NCI-H187 treated with DMSO at 0.1 percent for 48 hours (cell line): ENCODE data around the gene STIM1.
"Not testable (repeated sequence)": the region's sequence is repeated elsewhere in the genome, so short reads cannot be mapped to it uniquely, and the experiment has no call there.

Experiments
- DNase-seq: peaks from one replicate; lab custom pipeline; 2025; lab: John Stamatoyannopoulos, UW

Gene STIM1

DNA sequence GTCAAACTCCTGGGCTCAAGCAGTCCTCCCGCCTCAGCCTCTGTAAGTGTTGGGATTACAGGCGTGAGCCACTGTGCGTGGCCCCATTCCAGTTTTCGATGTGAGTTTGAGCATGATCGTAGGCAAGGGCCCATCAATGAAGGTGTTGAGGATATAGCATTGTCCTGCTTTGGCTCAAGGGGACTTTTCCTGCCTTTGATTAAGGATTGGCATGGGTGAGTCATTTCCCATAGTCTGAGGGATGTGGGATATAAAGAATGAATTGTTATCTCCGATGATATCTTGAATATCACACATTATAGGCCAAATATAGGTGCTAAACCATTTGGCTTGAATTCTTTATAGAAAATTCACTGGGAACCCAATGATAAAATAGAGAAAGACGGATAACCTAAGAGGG lies 30.4 kb downstream of the STIM1 start:
- no peak for DNase-seq

DNA sequence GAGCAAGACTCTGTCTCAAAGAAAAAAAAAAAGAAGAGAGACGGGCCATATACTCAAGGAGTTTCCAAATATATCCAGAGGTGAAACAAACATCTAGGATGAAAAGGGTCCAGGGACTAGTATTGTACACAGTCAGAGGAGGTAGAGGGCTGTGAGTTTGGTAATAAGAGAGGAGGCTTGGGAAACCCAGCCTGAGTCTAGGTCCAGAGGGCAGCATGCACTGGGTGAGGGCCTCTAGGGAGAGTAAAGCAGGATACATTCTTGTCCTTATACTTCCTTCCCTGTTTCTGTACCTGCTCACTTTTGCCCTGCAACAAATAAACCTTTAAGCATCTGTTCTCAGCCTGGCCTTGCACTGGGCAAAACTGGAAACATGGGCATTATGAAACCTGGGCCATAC lies 31.5 kb downstream of the STIM1 start:
- DNase-seq, result no peak

DNA sequence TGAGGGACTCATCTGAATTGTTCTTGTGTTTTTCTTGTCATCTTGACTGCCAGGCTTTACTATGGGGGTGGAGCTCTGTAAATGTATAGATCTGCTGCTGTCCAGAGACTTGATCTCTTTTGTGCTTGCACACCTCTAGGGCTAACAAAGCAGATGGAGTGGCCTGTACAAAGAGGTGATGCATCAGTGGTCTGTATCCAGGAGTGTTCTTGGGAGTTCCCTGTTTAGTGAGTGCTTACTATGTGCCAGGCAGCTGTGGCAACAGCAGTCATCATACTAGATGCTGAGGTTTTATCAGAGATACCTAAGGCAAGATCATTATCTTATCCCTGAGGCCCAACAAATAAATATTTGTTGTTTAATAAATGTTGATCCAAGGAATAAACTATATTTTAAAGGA lies 33.4 kb downstream of the STIM1 start:
- DNase-seq, result no peak

DNA sequence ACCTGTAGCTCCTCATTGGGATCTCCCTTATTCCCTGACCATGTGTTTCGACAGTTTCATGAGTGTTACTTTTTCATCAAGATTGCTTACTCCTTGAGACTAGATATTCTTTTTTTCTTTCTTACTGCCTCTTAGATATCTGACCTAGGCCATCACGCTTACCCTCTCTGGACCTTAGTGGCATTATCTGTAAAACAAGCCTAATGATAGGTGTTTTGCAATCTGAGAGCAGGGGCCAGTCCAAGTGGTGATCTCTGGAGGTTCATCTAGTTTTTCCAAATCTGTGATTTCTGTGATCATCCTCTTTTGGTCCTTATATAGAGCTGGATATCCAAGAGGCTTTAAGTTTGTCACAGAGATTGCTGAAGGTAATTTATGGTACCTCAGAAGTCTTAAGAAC lies 34.5 kb downstream of the STIM1 start:
- DNase-seq, result no peak

DNA sequence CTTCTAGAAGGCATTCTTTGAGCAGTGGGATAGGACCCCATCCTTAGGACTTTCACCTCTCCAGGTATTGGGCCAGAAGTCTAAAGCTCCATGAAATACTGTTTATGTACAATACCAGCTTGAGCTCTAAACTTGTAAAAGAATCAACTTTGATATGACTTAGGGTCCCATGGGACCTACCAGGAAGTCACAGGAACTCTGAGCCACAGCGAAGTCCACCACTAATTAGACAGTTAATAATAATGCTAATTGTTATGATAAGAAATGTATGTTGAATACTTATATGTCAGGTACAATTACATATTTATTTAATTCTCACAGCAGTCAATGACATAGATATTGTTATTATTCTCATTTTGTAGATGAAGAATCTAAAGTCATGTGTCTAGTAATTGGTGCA lies 35.3 kb downstream of the STIM1 start:
- no peak for DNase-seq

DNA sequence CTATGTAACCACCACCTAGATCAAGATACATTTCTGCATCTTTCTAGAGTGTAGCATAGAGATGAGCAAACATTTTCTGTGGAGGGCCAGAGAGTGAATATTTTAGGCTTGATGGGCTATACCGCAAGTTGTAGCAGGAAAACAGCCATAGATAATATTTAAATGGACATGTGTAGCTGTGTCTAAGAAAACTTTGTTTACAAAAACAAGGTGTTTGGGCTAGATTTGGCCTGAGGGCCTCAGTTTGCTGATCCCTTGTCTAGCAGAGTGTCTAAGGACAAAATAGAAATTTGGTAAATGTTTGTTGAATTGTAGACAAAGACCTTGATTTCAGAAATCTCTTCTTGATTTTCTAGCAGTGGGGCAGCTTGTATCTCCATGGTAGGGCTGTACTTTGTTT lies 36.3 kb downstream of the STIM1 start:
- no peak for DNase-seq

DNA sequence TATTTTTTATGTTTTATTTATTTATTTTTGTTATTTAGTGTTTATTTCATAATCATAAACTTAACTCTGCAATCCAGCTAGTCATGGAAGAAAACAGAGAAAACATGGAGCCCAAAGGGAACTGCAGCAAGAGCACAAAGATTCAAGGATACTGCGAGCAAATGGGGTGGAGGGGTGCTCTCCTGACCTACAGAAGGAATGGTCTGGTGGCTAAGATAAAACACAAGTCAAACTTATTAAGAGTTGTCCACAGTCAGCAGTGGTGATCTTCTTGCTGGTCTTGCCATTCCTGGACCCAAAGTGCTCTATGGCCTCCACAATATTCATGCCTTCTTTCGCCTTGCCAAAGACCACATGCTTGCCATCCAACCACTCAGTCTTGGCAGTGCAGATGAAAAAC lies 36.7 kb downstream of the STIM1 start:
- DNase-seq, result no peak

DNA sequence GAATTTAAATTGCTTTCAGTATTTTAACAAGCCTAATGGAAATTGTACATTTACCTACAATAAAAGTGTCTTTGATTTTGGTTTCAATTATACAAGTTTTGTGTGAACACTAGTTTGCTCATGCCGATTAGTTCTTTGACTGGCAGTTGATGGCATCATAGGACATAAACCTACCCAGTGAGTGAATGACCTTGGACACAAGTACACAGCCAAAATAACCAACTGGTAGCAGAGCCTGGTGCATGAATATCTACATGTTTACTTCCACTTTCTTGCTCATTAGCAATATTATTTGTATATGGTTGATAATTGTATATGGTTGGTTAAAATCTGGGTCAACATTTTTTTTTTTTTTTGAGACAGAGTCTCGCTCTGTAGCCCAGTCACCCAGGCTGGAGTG lies 37.8 kb downstream of the STIM1 start:
- no peak for DNase-seq

DNA sequence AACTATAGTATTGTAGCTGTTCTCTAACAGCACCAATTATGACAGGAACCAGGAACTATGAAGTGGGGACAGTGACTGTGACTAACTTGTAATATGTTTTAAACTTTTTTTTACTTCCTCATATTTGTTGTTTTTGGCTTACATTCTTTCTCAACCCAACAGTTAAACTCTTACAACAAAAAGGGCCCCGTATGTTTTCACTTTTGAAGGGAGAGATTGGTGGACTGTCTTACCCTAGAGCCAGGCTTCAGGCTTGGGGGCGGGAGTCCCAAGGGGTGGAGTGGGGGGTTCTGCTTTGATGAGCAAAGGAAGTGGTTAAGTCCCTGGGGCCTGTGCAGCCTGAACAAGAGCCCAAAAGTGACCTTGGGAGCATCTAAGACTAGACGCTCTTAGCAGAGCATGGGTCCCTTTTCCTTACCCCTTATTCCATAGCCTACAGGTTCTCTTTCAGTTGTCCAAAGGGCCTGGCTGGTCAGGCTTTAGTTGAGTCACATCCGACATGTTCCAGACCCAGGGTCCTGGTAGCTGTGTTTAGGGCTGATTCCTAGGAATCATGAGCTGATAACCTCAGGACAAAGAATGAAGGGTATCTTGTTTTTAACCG lies 38.8 kb downstream of the STIM1 start:
- no peak for DNase-seq

DNA sequence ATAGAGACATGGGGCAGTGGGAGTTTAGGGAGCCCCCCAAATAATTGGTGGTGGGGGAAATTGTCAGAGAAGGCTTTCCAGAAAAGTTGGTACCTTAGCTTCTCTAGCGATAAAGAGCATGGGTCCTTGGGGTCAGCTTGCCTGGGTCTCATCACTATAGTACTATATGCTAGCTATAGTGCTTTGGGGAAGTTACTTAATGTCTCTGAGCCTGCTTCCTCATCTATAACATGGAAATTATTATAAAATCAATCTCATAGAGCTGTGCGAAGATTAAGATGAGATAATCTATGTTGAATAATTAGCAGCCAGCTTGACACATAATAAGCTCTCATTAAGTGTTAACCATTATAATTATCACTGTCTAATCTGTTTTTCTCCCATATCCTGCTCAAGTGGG lies 41.2 kb downstream of the STIM1 start:
- no peak for DNase-seq

DNA sequence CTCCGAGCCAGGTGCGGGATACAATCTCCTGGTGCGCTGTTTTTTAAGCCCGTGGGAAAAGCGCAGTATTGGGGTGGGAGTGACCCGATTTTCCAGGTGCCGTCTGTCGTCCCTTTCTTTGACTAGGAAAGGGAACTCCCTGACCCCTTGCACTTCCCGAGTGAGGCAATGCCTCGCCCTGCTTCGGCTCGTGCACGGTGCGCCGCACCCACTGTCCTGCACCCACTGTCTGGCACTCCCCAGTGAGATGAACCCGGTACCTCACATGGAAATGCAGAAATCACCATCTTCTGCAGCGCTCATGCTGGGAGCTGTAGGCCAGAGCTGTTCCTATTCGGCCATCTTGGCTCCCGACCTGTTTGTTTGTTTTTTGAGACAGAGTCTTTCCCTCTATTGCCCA lies 44.8 kb downstream of the STIM1 start:
- DNase-seq, result not testable (repeated sequence)

DNA sequence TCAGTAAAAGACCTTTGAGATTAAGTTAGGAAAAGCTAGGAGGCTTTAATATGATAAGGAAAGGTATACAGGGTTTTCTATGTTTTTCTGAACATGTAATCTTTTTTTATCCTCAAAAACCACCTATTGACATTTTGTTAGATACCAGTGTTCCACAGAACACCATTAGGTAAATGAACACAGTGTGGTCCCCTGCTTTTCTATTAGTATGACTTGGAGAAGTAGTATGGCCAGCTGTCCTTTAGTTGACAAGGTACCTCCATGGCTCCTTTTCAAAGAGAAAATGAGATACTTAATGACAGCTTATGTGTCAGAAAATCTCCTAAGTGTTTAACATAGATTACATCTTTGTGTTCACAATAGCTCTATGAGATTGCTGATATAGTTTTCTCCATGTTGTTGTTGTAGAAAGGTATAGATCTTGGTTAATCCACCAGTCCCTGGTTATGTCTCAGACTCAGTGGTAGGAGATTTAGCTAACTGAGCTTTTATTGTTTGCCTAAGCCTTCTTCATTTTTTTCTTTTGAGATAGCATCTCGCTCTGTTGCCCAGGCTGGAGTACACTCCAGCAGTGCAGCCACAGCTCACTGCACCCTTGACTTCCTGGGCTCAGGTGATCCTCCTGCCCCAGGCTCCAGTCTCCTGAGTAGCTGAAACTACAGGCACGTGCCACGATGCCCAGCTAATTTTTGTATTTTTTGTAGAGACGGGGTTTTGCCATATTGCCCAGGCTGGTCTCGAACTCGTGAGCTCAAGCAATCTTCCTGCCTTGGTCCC lies 46.0 kb downstream of the STIM1 start:
- DNase-seq, result no peak

DNA sequence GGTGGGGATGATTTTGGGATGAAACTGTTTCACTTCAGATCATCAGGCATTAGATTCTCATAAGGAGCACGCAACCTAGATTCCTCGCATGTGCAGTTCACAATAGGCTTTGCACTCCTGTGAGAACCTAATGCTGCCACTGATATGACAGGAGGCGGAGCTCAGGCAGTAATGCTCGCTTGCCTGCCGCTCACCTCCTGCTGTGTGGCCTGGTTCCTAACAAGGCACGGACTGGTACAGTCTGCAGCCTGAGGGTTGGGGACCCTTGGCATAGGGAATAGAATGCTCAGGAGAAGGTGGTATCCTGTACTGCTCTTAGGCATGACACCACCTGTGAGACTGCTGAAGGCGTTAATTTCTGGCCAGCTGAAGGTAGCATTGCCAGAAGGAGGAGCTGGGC lies 47.0 kb downstream of the STIM1 start:
- DNase-seq, result no peak

DNA sequence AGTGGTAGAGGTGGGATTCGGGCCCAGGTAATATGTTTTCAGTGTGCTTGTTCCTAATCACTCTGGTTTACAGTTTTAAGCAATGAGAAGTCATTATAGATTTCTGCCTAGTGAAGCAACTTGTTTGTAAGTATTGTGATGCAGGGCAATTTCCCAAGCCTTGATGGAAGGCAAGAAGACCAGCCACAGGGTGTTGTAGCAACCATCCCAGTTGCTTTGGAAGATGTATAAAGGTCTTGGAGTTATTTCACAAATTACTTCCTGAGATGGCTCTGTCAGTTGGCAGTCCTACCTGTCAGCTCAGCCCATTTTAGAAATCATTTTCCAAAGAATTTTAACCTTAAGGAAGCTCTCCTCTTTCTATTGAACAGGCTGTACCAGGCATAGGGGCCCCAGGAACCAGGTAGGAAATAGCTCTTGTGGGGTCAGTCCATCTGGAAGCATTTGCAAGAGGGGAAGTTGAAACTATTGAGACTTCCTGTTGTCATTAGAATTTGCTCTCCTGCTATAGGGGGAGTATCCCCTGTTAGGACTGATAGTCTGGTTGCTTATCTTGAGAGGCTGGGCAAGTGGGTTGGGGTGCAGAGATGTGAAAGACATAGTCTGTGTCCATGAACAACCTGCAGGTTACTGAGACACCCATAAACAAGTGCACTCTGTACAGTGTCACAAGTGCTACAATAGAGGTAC lies 47.9 kb downstream of the STIM1 start:
- no peak for DNase-seq

DNA sequence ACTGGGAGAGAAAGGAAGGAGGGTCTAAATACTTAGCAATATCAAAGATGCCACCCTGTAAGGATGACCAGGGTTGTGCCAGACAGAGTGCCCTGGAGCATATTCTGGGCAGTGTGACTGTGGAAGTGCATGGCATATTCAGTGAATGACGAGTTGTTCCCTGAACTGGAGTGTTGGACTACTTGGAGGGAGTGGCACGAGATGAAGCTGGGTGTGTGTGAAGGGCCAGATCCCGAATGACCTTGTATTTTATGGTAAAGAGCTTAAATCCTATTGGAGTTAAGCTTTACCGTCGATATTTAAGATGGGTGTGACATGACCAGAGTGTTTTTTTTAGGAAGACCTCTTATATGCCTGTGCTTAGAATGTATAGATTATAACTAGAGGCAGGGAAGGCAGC lies 48.8 kb downstream of the STIM1 start:
- DNase-seq, result no peak

DNA sequence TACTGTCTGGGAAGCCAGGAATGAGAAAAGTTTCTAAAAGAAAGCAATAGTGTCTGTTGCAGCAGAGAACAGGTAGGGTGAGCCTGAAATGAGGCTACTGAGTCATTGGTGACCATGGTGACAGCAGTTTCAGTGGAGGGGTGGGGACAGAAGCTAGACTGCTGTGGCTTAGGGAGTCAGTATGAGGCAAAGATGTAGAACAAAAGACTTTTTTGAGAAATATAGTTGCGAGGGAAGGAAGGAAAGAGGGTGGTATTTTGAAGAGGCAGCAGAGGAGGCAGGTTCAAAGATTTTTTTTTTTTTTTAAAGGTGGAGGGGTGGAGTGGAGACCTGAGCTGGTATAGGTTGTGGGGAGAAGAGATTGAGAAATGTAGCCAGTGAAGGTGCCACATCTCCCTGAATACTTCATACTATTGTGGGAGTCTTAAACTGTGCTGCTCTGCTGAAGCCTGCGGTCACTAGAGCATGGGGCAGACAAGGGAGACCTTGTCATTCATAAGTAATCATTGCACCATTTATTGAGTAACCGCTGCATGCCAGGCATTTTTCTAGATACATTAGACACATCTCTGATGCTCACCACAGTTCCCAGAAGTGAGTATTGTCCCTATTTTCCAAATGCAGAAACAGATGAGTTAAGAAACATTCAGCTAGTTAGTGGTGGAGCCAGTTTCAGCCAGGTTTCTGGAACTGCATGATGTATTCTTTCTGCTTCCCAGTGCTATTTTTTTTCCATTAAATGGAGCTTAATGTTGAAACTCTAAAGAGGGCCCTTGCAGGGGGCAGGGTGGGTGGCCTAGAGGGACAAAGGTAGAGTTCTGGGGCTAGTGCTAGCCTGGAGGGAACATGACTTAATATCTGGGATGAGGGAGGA lies 49.9 kb downstream of the STIM1 start:
- DNase-seq, result no peak

DNA sequence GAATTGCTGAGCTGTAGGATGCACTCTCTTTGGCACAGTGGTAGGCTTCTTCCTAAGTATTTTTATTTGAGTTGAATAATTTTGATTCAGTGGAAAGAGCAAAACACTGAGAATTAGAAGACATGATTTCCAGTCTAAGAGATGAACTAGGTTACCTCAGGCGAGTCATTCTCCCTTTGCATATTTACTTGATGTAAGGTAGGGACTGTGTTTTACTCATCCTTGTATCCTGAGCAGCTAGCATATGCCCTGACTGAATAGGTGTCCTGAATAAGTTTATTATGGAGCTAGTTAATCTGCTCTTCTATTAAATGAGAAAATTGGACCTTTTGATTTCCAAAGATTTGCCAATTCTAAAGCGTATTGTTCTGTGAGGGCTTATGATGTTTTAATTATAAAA lies 50.7 kb downstream of the STIM1 start:
- DNase-seq, result no peak

DNA sequence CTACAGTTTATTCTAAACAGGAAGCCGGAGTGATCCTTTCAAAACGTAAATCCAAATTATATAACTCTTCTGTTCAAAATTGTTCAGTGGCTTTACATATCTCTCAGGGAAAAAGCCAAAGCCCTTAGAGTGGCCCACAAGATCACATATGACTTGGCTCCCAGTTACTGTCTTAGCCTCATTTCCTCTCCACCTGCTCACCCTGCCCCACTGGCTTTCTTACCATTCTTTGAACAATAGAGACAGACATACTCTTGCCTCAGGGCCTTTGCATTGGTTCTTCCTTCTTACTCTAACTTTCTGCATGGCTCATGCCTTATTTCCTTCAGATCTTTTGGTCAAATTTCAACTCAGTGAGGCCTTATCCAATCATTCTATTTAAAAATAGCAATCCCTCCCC lies 52.1 kb downstream of the STIM1 start:
- DNase-seq, result no peak

DNA sequence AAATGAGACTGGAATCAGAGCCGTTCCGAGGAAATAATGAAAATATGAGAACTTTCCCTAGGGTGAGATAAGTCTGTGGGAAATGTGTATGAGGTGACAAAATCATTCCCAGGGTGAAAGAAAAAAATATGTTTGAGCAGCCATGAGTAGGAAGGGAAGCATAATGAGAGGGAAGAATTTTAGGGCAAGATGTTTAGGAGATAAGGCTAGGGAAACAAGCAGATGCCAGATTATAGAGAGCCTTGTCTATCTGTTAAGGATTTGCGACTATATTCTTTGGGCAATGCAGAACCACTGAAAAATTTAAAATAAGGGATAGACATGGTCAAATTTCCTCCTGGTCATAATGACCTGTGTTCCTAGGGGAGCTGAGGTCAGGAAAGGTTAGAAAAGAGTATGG lies 54.4 kb downstream of the STIM1 start:
- no peak for DNase-seq

DNA sequence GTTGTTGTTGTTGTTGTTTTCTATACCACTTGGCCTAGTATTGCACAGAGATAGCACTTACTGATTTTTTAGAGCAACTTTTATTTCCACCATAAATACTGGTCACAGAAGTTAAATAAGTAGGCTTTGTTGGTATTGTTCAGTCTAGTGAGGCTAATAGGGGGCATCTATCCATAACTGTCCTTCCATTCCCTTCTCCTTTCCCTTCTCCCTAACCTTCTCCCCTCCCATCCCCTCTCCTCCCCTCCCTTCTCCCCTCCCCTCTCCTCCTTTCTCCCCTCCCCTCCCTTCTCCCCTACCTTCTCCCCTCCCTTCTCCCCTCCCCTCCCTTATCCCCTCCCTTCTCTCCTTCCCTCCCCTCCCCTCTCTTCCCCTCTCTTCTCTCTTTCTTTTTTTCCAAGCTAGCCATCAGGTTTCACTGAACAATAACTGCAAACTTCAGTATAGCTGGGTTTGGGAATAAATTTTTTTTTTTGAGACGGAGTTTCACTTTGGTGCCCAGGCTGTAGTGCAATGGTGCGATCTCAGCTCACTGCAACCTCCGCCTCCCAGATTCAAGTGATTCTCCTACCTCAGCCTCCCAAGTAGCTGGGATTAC lies 56.5 kb downstream of the STIM1 start:
- DNase-seq, result no peak

DNA sequence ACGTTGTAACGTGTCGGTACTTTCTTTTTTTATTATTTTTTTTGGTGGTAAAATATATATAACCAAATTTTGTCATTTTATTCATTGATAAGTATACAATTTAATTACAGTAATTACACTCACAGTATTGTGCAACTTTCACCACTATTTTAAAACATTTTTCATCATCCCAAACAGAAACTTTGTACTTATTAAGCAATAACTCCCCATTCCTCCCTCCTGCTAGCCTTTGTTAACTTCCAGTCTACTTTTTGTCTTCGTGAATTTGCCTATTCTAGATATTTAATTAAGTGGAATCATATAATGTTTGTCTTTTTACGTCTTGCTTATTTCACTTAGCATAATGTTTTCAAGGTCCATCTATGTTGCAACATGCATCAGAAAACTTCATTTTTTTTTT lies 58.5 kb downstream of the STIM1 start:
- no peak for DNase-seq

DNA sequence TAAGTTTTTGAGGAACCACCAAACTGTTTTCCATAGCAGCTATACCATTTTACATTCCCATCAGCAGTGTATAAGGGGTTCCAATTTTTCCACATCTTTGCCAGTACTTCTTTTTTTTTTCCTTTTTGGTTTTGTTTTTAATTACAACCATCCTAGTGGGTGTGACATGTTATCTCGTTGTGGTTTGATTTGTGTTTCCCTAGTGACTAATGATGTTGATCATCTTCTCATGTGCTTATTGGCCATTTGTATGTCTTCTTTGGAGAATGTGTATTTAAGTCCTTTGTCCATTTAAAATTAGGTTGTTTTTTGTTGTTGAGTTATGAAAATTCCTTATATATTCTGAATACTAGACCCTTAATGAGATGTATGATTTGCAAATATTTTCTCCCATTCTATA lies 59.3 kb downstream of the STIM1 start:
- DNase-seq, result no peak
